ENCODE measurements around the gene IDH3G. TPM values are rescaled to one million over a fixed set of nuclear protein-coding genes. Genes with fewer than 3 reads are reported as not detected.

The IDH3G gene
- total RNA-seq, 1 experiment from 2014 or later = 43.2 TPM

DNA sequence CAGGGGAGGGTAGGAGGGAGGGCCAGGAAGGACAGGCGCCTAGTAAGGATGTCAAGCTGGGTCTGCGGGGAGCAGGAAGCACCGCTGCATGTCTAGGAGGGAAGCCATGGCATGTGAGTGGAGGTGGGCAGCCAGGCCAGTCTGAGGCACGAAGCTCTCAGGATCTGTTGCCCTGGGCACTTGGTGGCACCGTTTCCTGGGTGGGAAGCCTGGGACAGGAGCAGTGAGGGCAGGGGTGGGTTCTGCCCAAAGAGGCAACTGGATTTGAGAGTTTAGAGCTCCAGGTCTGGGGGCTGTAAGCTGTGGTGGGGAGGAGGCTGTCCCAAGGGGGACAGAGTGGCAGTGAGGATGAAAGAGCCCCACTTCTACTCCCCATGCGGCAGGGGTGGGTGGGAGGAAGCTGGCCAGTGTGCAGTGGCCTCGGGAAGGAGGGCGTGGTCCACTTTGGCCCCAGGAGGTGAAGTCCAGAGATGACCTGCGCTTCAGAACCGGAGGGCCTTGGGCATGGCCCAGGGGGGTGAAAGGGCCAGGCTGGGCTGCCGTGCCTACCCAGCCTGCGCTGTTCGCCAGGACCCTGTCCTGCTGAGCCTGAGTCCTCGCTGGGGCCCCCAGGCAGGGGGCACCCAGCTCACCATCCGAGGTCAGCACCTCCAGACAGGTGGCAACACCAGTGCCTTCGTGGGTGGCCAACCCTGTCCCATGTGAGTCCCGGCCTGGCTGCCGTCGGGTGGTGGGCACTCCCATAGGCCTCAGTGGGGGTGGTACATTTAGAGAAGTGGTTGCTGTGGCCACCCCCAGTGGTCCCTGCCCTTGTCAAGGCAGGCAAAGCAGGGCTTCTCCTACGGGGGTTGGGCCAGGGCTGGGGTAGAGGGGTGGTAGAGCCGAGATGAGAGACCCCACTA lies 21.6 kb downstream of the IDH3G start:
- Histone ChIP-seq H4K5ac (ENCODE audit: insufficient read length, low read depth, low read length) (no peak overlapping the region), H2AK5ac (ENCODE audit: insufficient read length, low read length) (no peak overlapping the region), H3K14ac (ENCODE audit: insufficient read depth, low read length) (no peak overlapping the region), H2AFZ (ENCODE audit: low read length) (no peak overlapping the region), H3K4me2 (ENCODE audit: insufficient read depth, insufficient read length, low read length) (no peak overlapping the region), H4K8ac (replicated peaks; ENCODE audit: insufficient read length, low read depth, low read length) (no peak overlapping the region), H3K9me3 (ENCODE audit: control insufficient read depth, low read depth, low read length) (no peaks in the 10 kb centered on the region), H3T11ph (ENCODE audit: low read length) (no peak overlapping the region), H2BK12ac (ENCODE audit: insufficient read length, low read depth, low read length) (no peak overlapping the region), H3K4ac (ENCODE audit: low read depth, low read length) (no peak overlapping the region), H3K23me2 (ENCODE audit: insufficient read length, low read depth, low read length, poor library complexity, severe bottlenecking) (no peaks in the 10 kb centered on the region), H3K18ac (ENCODE audit: insufficient read length, low read depth, low read length) (no peak overlapping the region), H2BK20ac (ENCODE audit: low read depth, low read length, poor library complexity, severe bottlenecking) (no peak overlapping the region), H3K23ac (ENCODE audit: insufficient read length, low read depth, low read length) (no peak overlapping the region), H4K91ac (ENCODE audit: insufficient read length, low read depth, low read length) (no peak overlapping the region), H3K79me1 (ENCODE audit: insufficient read depth, low read depth, low read length, poor library complexity, severe bottlenecking) (no peaks in the 10 kb centered on the region), H3K79me2 (ENCODE audit: insufficient read depth, low read length) (no peaks in the 10 kb centered on the region), H3K27ac (ENCODE audit: insufficient read length, low read depth, low read length) (no peak overlapping the region), H2BK120ac (ENCODE audit: low read depth, low read length, poor library complexity, severe bottlenecking) (no peak overlapping the region), H4K20me1 (ENCODE audit: control insufficient read depth, insufficient read depth, insufficient read length) (no peaks in the 10 kb centered on the region), H3K4me1 (ENCODE audit: insufficient read depth, low read length) (no peaks in the 10 kb centered on the region), H3K9ac (ENCODE audit: extremely low read depth, insufficient read length, low read length) (no peak overlapping the region), H3K27me3 (ENCODE audit: insufficient read depth, low read length) (no peaks in the 10 kb centered on the region), H2BK15ac (ENCODE audit: low read depth, low read length) (no peak overlapping the region), H2BK5ac (ENCODE audit: insufficient read length, low read length) (no peak overlapping the region), H3K56ac (ENCODE audit: insufficient read length, low read depth, low read length) (no peak overlapping the region)
- Mint-ChIP-seq H3K4me3 (no peak overlapping the region; a peak in 1 of 5 replicates), H3K9me3 (peaks cover 25 to 55% of the 10 kb centered on the region in 2 experiments), H3K27ac (no peak overlapping the region; a peak in 1 of 7 replicates), H3K4me1 (no peaks in the 10 kb centered on the region), H3K27me3 (ENCODE audit: low read depth) (no peaks in the 10 kb centered on the region; the same call in 1 of the 2 replicates), H3K36me3 (ENCODE audit: insufficient read depth in 1 of 3, low read depth in 3 of 3) (peaks cover 0 to 2% (median 0%) of the 10 kb centered on the region in 3 experiments; a peak in 1 of 7 replicates)
- DNase-seq = no peak
- TF ChIP-seq, protein P1, sequence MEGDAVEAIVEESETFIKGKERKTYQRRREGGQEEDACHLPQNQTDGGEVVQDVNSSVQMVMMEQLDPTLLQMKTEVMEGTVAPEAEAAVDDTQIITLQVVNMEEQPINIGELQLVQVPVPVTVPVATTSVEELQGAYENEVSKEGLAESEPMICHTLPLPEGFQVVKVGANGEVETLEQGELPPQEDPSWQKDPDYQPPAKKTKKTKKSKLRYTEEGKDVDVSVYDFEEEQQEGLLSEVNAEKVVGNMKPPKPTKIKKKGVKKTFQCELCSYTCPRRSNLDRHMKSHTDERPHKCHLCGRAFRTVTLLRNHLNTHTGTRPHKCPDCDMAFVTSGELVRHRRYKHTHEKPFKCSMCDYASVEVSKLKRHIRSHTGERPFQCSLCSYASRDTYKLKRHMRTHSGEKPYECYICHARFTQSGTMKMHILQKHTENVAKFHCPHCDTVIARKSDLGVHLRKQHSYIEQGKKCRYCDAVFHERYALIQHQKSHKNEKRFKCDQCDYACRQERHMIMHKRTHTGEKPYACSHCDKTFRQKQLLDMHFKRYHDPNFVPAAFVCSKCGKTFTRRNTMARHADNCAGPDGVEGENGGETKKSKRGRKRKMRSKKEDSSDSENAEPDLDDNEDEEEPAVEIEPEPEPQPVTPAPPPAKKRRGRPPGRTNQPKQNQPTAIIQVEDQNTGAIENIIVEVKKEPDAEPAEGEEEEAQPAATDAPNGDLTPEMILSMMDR (conservative IDR thresholded peaks at IDR 0.05) = no peak
- no CpG with 5 or more reads among the region's 21 CpGs for WGBS (ENCODE audit: extremely low coverage, insufficient read length, low lambda C conversion rate)

Measured in H9 (cell line).